IPS-20b (cell line): Measurements from ENCODE around the gene TENM4.

Source experiments
- H3K27ac ChIP-seq: one replicate; pipeline ENCODE4 v1.5.1; 2013; ENCODE audit warnings: low read length
- H3K27me3 ChIP-seq: 2 replicates; pipeline ENCODE4 v1.6.1; 2013; ENCODE audit warnings: mild to moderate bottlenecking, low read length, inconsistent platforms; ENCODE audit not compliant: insufficient read depth
- H3K36me3 ChIP-seq: 2 replicates; pipeline ENCODE4 v1.6.1; 2013; ENCODE audit warnings: low read depth, mild to moderate bottlenecking, inconsistent platforms, low read length, moderate library complexity; ENCODE audit not compliant: insufficient read depth
- H3K4me1 ChIP-seq: 2 replicates; pipeline ENCODE4 v1.6.1; 2013; ENCODE audit warnings: mild to moderate bottlenecking, control low read depth, inconsistent platforms, low read length, moderate library complexity; ENCODE audit not compliant: insufficient read depth
- H3K4me3 ChIP-seq: 2 replicates; pipeline ENCODE4 v1.5.1; 2013; ENCODE audit warnings: mild to moderate bottlenecking, low read length, inconsistent platforms
- H3K9ac ChIP-seq: 2 replicates; pipeline ENCODE4 v1.6.1; 2013; ENCODE audit warnings: low read depth, mild to moderate bottlenecking, inconsistent platforms, low read length, moderate library complexity
- H3K9me3 ChIP-seq: 2 replicates; pipeline ENCODE4 v1.6.1; 2013; ENCODE audit warnings: mild to moderate bottlenecking, low read depth, low read length, inconsistent platforms; ENCODE audit not compliant: insufficient read depth

Gene TENM4

DNA sequence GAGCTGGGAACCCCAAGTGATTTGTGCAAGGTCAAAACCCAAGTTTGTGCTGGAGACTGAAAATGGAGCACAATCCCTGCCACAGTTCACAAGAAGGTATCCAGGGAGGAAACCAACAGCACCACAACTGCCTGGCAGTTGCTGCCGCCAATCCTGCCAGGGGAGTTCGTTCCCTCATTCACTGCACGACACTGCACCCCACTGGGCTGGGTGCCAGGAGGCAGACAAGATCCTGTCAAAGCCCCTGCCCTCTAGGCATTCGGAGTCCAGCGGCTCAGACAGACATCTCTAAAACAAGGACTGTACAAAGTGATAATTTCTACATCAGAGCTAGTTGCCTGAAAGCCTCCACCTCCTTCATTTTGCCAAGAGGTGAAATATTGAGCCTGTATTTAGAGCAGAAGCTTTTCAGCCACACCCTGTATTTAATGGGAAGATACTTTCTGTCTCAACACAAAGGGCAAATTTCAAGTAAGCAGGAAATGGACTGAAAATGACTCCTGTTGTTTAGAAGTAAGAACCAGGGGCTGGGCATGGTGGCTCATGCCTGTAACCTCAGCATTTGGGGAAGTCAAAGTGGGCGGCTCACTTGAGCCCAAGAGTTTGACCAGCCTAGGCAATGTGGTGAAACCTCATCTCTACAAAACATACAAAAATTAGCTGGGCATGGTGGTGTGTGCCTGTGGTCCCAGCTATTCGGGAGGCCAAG lies 588.8 kb downstream of the TENM4 start:
- no peaks in the 10 kb centered on the region for H3K27me3 ChIP-seq
- H3K9ac ChIP-seq, result no peak overlapping the region
- H3K4me1 ChIP-seq, result no peaks in the 10 kb centered on the region
- H3K27ac ChIP-seq, result no peak overlapping the region
- H3K9me3 ChIP-seq, result no peaks in the 10 kb centered on the region
- no peaks in the 10 kb centered on the region for H3K36me3 ChIP-seq
- H3K4me3 ChIP-seq, result no peak overlapping the region

DNA sequence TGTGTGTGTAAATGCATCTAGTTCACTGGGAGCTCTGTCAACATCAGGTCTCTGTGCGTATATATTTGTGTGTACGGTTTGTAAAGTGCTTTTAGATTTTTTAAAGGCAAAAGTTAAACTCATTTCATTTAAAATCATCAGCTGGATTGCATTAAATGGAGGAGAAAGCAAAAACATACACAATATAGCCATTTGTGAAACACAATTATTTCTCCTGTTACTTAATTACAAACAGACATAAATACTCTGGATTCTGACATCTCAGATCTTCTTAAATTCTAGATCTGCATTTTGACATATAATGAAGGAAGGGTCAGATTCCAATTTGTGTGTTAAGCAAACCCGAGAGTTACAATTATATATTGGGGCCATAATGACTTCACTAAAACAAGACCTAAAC lies 590.8 kb downstream of the TENM4 start:
- H3K27me3 ChIP-seq, result no peaks in the 10 kb centered on the region
- no peaks in the 10 kb centered on the region for H3K4me1 ChIP-seq

DNA sequence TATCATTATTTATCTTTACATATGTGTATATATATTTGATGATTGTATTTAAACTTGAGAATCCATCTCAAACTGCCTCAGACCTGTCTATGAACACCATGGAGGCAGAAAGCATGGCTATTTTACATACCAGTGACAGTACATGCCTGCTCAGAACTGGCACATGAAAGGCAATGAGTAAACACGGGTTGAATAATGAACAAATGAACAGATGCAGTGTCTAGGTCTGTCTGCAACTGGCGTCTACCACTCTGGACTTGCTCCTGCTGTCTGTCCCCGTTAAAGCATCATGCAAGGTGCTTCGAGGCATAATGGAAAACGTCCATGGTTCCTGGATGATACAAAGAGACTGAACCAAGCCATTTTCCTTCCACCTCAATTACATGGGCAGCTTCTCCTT lies 594.6 kb downstream of the TENM4 start:
- Histone ChIP-seq H3K36me3 (no peaks in the 10 kb centered on the region), H3K27me3 (no peaks in the 10 kb centered on the region), H3K9ac (no peak overlapping the region), H3K9me3 (no peaks in the 10 kb centered on the region), H3K4me1 (no peaks in the 10 kb centered on the region), H3K27ac (no peak overlapping the region), H3K4me3 (no peak overlapping the region)

More for the DNA sequence above, 590.8 kb downstream of the TENM4 start:
- Histone ChIP-seq H3K27ac (no peak overlapping the region), H3K9me3 (no peaks in the 10 kb centered on the region), H3K36me3 (no peaks in the 10 kb centered on the region), H3K9ac (no peak overlapping the region), H3K4me3 (no peak overlapping the region)

DNA sequence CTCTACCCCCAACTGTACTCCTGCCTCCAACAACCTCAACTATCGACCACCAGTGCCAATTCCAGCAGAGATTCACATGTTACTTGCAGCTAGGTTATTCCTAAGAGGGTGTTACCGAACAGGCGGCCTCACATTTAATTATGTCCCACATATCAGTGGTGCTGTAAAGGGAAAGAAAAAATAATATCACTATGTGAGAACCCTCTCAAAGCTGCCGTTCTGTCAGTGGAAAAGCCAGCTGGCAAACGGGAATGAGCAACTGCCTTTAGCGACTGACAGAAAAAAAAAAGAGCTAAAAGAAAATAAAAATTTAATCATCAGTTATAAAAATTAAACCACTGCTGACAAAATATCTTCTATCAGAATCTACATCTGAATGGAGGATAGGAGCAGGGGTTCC lies 595.3 kb downstream of the TENM4 start:
- no peak overlapping the region for H3K27ac ChIP-seq
- no peaks in the 10 kb centered on the region for H3K36me3 ChIP-seq
- no peak overlapping the region for H3K4me3 ChIP-seq
- no peaks in the 10 kb centered on the region for H3K27me3 ChIP-seq
- no peaks in the 10 kb centered on the region for H3K9me3 ChIP-seq
- no peaks in the 10 kb centered on the region for H3K4me1 ChIP-seq
- H3K9ac ChIP-seq, result no peak overlapping the region

- no peak overlapping the region for H3K9ac ChIP-seq
- H3K27ac ChIP-seq, result no peak overlapping the region
- H3K27me3 ChIP-seq, result no peaks in the 10 kb centered on the region
Measured at GRCh38 chr11:78841456-78842060, 599.3 kb downstream of the TENM4 start.

DNA sequence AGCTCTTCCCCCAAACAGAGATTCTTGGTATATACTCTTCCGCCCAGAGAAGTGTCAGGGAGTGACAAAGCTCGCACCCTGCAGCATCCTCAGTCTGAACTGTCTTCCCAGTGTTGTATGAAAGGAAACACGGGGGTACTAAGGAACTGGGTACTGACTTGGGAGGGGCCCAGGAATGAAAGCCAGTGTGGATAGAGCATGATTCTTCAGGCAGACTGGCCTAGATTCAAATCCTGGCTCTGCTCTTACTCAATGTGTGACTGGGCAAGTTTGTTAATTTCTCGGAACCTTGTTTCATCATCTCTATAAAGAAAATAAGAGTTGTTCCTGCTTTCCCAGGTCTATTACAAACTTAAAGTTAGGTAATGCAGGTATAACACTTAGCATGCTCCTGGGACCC lies 600.2 kb downstream of the TENM4 start:
- Histone ChIP-seq H3K4me1 (no peaks in the 10 kb centered on the region), H3K4me3 (no peak overlapping the region), H3K9me3 (no peaks in the 10 kb centered on the region), H3K36me3 (no peaks in the 10 kb centered on the region), H3K27ac (no peak overlapping the region), H3K9ac (no peak overlapping the region), H3K27me3 (no peaks in the 10 kb centered on the region)

More at GRCh38 chr11:78841456-78842060, 599.3 kb downstream of the TENM4 start:
- no peaks in the 10 kb centered on the region for H3K4me1 ChIP-seq
- no peaks in the 10 kb centered on the region for H3K36me3 ChIP-seq
- no peaks in the 10 kb centered on the region for H3K9me3 ChIP-seq
- no peak overlapping the region for H3K4me3 ChIP-seq

DNA sequence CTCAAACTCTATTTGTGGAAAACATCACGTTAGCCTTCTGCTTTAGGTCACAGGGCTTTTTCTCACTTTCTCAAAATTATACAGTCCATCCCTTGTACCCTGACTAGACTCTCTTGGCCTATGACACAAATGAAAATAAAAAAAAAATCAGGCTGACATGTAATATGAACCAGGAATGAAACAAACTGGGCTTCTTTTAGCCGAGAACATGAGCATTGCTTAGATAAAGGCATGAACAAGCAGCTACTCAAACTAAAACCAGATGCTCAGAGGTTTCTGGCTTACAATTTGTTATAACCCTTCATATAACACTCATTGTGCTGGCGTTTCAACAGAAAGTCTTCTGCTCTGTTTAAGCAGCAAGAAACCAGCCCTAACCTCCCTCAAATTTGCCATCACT lies 600.6 kb downstream of the TENM4 start:
- H3K4me3 ChIP-seq, result no peak overlapping the region
- no peak overlapping the region for H3K9ac ChIP-seq
- no peaks in the 10 kb centered on the region for H3K27me3 ChIP-seq
- no peaks in the 10 kb centered on the region for H3K9me3 ChIP-seq
- H3K4me1 ChIP-seq, result no peaks in the 10 kb centered on the region
- no peak overlapping the region for H3K27ac ChIP-seq
- no peaks in the 10 kb centered on the region for H3K36me3 ChIP-seq

- Histone ChIP-seq H3K27ac (no peak overlapping the region), H3K4me1 (no peaks in the 10 kb centered on the region), H3K4me3 (no peak overlapping the region), H3K36me3 (no peaks in the 10 kb centered on the region), H3K27me3 (no peaks in the 10 kb centered on the region), H3K9me3 (no peaks in the 10 kb centered on the region), H3K9ac (no peak overlapping the region)
Measured at GRCh38 chr11:78838417-78838816, 602.4 kb downstream of the TENM4 start.

DNA sequence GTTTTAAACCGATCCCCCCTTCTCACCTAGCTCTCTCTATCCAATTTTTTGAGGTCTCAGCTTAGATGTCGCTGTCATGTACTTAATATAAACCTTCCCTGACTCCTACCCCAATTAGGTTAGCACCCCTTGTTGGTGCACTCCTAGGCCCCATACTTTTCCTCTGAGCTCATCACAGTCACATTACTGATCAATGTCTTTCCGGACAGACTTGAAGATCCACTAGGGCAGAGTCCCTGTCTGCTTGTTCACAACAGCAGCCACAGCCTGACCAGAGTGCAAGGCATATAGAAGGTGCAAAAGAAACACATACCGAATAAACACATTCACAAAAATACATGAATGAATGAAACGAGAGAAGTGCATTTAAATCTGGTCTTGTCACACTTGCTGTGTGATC lies 605.2 kb downstream of the TENM4 start:
- Histone ChIP-seq H3K9ac (no peak overlapping the region), H3K36me3 (no peaks in the 10 kb centered on the region), H3K9me3 (no peaks in the 10 kb centered on the region), H3K4me1 (no peaks in the 10 kb centered on the region), H3K27me3 (no peaks in the 10 kb centered on the region), H3K27ac (no peak overlapping the region), H3K4me3 (no peak overlapping the region)

DNA sequence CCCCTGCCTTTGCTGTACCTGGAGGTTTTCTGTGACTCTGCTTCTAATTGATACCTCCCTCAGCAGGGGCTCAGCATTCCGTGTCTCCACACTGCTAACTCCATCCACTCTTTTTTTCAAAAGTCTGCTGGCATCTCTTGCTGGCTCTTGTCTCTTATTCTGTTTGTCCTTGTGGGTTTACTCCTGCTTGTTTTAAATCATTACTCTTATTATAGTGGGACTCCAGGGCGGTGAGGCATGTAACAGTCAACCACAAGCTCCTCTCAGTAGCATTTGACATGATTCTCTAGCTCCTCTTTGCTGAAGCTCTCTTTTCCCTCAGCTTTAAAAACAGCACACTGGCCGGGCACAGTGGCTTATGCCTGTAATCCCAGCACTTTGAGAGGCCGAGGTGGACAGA lies 605.9 kb downstream of the TENM4 start:
- H3K9ac ChIP-seq, result no peak overlapping the region
- no peaks in the 10 kb centered on the region for H3K36me3 ChIP-seq
- H3K4me1 ChIP-seq, result no peaks in the 10 kb centered on the region; the same call in 1 of the 2 replicates
- H3K9me3 ChIP-seq, result no peaks in the 10 kb centered on the region
- no peak overlapping the region for H3K27ac ChIP-seq
- H3K4me3 ChIP-seq, result no peak overlapping the region
- no peaks in the 10 kb centered on the region for H3K27me3 ChIP-seq

DNA sequence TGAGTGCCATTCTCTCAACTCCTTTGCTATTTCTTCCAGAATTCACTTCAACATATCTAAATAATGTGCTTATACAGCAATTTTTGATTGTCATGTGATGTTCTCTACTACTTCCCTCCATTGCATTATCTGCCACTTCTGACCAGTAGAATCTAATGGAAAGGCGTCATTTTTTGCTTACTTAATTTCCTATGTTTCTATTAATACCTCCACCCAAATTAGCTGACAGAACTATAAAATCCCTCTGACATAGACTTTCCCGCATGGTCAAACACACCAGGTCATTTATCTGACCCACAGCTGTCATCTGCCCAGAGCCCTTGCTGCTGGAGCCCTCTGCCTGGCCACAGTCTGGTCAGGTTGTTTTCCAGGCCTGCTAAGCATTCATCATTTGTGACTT lies 607.6 kb downstream of the TENM4 start:
- H3K4me3 ChIP-seq, result no peak overlapping the region
- H3K9ac ChIP-seq, result no peak overlapping the region
- H3K4me1 ChIP-seq, result no peaks in the 10 kb centered on the region; the same call in 1 of the 2 replicates
- no peak overlapping the region for H3K27ac ChIP-seq
- no peaks in the 10 kb centered on the region for H3K36me3 ChIP-seq
- no peaks in the 10 kb centered on the region for H3K9me3 ChIP-seq
- H3K27me3 ChIP-seq, result no peaks in the 10 kb centered on the region

DNA sequence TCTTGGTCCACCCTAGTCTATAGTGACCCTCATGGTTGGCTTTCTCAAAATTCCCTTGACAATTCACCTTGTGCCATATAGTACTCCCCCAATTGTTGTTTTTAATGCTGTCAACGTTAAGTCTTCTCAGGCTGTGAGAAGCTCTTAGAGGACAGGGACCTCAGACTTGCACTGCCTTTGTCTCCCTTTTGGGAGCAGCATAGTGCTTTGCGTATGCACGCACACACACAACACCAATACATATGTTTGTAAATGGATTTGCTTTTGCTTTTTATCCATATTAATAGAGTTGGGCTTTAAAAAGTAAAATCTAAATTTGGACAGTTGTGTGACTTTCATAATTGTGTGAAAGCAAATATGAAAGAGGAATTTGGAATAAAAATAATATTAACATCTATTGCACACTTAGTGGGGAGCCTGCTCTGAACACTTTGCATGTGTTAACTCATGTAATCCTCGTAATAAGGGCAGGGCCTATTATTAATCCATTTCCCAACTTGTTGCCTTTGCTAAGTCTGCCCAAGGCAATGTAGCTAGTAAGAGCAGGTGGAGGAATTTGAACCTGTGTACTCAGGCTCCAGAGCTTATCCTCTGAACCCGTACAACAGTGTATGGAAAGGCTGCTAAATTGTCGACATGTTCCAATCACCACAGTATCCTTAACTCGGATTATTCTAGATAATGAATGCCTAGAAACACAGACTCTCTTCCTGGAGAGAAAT lies 608.4 kb downstream of the TENM4 start:
- no peaks in the 10 kb centered on the region for H3K9me3 ChIP-seq

More for the DNA sequence above, 608.4 kb downstream of the TENM4 start:
- Histone ChIP-seq H3K27me3 (no peaks in the 10 kb centered on the region), H3K36me3 (no peaks in the 10 kb centered on the region), H3K9ac (no peak overlapping the region), H3K4me1 (no peaks in the 10 kb centered on the region; the same call in 1 of the 2 replicates), H3K4me3 (no peak overlapping the region), H3K27ac (no peak overlapping the region)
